Urothelium cell line (cell line): ENCODE data around the gene NUAK2.
A peak's percentile ranks its signal among the peaks of the same experiment; 100 is the strongest.
"Not testable (repeated sequence)": the region's sequence is repeated elsewhere in the genome, so short reads cannot be mapped to it uniquely, and the experiment has no call there.

ENCODE experiments used
- DNase-seq: peaks from one replicate; pipeline ENCODE4 v3.0.0; 2011; ENCODE audit warnings: low spot score, mixed read lengths
- FAIRE-seq: peaks from 2 replicates; lab custom pipeline; 2011; peaks lifted over from hg19 to GRCh38; lab: Jason Lieb, UNC

Gene NUAK2

DNA sequence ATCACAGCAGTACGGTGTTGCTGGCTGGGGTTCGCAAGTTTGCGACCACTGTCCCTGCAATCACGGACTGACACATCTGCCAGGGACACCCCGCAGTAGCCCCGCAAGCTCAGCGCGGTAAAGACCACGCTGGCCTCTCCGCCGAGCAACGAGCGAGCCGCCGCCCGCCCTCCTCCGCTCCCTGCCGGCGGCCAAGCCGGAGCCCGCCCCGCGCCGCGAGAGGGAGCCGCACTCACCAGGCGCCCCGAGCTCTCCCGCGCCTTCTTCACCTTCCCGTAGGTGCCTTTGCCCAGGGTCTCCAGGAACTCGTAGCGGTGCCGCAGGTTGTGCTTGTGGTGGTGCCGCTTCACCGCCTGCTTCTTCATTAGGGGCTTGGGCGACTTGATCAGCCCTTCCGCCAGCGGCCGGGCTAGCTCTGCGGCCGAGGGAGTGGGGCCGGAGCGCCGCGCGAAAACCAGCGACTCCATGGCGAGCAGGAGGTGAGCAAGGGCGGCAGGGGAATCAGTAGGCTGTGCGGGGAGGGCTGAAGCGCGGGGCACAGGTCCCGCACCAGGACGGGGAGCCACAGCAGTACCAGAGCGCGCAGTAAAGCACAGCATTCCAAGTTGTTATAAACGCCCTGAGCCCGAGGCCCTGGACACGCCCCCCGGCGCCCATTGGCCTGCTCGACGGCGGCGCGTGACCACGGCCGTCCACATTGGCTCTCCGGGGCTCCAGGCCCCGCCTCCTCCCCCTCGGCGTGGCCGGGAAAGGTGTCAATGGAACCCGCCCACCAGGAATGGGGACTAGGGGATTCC, at the start of gene NUAK2:
TSS of gene NUAK2 (minus strand) at position 584 of the 797 bp plus-strand sequence. CDS start at position 467, 117 bp downstream.
- DNase-seq = peak; percentile 94
- no peak for FAIRE-seq

- DNase-seq = no peak
- FAIRE-seq = no peak
Observed at GRCh38 chr1:205370780-205371179, 49.2 kb upstream of the NUAK2 start.

DNA sequence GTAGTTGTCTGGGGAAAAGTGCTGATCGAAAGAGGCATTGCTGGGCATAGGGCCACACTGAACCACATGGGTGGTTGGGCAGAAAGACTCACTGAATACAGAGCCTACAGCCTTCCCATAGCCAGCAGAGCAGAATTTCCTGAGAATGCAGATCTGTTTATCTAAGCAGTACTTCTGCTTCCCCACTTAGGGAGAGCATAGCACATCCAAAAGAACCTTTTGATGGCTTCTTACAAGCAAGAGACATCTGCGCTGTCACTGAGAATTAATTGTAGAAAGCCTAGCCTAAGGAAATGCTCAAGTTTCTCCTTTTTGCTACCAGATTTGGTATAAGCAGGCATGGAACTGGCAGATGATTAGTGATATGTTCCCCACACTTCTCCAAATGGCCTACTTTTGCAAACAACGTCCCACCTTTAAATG, 48.2 kb upstream of the NUAK2 start:
- DNase-seq = no peak
- no peak for FAIRE-seq

DNA sequence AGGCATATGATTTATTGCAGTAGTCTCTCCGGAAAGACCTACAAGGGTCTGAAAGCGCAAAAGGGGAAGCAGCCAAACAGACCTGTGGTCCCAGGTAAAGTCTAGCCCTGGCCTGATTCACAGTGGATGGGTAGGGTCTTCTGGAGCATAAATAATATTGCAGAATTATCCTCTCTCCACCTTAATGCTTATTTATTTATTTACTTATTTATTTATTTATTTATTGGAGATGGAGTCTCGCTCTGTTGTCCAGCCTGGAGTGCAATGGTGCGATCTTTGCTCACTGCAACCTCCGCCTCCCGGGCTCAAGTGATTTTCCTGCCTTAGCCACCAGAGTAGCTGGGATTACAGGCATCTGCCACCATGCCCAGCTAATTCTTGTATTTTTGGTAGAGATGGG, 46.9 kb upstream of the NUAK2 start:
- no peak for DNase-seq
- FAIRE-seq = no peak

DNA sequence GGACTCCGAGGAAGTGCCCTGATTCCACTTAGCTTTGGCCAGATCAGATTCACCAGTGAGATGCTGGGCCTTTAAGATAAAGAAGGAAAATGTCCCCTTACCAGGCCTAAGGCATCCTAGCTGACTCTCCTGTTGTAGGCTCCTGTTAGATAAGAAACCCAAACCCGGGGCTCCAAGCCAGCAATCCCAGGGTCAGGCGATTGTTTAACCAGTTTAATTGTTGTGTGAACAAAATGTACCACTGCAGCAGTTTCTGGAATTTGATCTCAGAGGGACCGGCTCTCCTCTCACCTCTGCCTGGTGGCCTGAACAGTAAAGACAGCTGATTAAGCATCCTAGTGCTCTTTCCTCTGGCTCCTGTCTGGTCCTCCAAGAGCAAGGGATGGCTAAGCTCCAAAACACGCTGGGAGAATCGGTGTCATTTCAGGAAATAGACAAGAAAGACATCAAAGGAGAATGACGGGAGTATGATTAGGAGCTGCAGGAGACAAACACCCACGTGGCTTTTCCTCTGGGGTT, 44.5 kb upstream of the NUAK2 start:
- FAIRE-seq (no peak), DNase-seq (peak; percentile 47)

- not testable (repeated sequence) for DNase-seq, FAIRE-seq
Observed at GRCh38 chr1:205365086-205365485, 43.5 kb upstream of the NUAK2 start.

DNA sequence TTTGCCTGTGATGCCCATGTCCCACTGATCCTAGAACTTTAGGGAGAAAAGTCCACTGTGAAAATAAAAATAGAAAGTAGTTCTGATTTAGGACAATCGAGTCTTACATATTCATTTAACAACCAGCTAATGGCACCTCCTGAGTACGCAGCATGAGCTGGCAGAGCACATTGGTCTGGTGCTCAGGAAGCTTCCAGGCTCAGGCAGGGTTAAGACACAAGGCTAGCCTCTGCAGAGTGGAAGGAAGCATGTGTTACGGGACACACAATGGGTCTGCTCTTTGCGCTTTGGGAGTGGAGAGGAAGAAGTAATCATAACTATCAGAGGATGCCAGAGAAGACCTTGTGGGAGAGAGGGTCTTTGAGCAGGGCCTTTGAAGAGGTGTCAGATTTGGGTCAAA, 39.3 kb upstream of the NUAK2 start:
- no peak for DNase-seq
- no peak for FAIRE-seq

DNA sequence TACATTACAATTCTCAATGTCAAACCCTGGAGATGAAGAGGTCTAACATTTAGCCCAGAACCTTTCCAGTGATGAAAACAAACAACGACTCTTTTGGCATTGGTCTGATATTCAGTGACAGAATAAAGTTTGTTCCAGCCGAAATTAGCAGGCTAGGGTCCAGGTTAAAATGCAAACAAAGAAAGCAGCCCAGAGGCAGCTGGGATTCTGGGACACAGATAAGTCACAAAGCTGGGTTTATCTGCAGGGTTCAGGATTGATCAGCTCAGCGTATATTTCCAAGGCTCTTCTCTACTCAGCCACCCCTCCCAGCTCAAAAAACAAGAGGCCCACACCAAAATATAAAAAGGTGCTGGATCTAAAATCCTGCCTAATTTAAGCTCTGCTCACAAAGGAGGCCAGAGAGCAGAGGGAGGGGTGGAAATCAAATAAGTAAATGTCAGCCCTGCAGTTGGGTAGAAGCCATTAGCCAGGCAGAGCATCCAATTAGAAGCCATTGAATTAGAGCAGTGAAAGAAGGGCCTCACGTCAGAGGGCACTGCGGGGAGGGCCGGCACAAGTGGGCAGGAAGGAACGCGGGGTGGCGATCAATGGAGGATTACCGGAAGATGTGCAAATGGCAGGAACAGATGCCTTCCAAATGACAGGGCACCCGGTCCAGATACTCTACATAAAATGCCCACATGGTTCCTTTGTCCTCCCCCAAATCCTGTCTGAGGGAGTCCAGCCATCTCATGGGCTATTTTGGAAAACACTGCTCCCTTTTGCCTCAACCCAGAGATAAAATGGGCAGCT, 38.4 kb upstream of the NUAK2 start:
- no peak for FAIRE-seq
- no peak for DNase-seq

- no peak for DNase-seq
- no peak for FAIRE-seq
Observed at GRCh38 chr1:205358579-205358978, 37.0 kb upstream of the NUAK2 start.

DNA sequence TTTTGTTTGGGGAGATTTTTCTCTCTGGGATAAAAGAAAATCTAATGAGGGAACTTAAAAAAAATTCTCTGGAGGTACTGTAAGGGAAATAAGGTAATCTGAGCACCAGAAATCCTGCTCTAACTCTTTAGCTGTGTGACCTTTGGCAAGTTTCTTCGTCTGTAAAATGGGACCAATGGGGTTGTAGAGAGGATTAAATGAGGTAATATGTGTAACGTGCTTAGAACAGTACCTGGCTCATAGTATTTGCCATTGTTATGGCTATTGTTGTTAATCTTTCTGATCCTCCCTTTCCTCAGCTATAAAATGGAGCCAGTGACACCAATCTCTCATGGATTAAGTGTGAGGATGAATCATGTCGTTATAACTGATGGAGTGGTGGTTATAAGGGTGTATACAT, 36.0 kb upstream of the NUAK2 start:
- FAIRE-seq (no peak), DNase-seq (no peak)

GRCh38 chr1:205356440-205357139, 35.0 kb upstream of the NUAK2 start, which contains the start of gene KLHDC8A:
Gene KLHDC8A (minus strand): TSS chr1:205356922. CDS start chr1:205343604, 13,318 bp downstream.
- no peak for FAIRE-seq
- no peak for DNase-seq

DNA sequence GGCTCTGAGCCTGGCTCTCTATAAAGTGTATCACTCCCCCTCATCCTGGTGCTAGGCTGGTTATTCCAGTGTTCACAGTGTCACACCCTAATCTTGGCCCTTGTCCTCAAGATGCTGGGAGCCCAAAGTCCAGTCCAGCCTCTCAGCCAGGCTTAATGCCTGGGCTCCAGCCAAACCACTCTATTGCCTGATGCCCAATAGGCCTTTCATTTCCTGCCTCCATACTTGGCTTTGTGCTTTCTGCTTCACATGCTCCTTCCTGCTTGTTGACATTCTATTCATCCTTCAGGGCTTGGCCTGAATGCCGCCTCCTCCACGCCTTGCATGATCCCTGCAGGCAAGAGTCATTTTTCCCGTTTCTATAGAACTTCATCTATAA, 33.5 kb upstream of the NUAK2 start:
- DNase-seq (no peak), FAIRE-seq (no peak)

DNA sequence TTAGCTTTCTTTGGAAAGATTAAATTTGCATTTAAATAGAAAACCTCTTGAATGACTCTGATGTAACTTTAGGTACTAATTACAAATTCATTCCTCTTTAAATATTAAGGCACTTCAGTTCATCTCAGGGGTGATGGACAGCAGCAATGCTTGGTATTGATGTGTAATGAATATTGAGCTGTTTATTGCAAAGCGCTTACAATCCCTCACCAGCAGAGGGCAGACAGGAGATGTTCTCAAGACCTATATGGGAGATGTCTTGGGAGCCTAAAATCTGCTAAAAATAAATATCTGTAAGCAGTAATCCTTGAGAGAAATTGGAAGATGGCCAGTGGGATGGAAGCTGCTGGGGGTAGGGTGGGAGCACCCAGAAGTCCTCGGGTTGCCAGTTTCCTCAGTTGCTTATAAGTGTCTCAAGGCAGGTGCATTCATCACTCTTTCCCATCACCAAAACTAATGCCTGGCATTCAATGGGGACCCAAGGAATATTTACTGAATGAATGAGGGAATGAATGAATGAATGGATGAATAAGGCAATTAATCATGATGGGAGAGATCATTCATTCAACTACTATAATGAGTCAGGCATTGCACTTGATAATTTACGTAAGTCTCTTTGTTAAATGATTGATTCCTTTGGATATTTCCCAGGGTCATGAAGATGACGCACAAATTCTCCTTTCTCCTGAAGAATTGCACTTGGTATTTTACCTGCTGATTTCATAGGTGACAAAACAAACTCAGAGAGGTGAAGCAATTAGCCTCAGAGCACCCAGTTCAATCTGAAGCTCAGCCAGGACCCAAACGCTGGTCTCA, 32.9 kb upstream of the NUAK2 start:
- FAIRE-seq = no peak

DNA sequence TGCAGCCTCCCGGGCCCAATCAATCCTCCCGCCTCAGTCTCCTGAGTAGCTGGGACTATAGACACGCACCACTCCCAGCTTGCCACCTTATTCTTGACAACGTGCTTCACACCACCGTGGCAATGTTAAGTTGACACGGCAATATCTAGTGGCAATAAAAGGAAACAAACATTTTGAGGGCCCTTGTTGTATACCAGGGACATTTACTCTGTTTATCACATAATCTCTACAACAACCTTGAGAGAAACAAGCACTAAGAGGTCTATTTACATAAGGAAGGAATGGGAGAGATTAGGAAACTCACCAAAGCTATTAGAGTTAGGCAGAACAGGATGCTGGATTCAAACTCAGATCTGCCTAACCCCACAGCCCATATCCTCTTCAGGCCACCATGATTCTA, 32.1 kb upstream of the NUAK2 start:
- no peak for FAIRE-seq
- DNase-seq = no peak

More for the DNA sequence above, 32.9 kb upstream of the NUAK2 start:
- DNase-seq = peak; percentile 49

- DNase-seq (no peak), FAIRE-seq (no peak)
Observed at GRCh38 chr1:205353191-205353590, 31.6 kb upstream of the NUAK2 start.

DNA sequence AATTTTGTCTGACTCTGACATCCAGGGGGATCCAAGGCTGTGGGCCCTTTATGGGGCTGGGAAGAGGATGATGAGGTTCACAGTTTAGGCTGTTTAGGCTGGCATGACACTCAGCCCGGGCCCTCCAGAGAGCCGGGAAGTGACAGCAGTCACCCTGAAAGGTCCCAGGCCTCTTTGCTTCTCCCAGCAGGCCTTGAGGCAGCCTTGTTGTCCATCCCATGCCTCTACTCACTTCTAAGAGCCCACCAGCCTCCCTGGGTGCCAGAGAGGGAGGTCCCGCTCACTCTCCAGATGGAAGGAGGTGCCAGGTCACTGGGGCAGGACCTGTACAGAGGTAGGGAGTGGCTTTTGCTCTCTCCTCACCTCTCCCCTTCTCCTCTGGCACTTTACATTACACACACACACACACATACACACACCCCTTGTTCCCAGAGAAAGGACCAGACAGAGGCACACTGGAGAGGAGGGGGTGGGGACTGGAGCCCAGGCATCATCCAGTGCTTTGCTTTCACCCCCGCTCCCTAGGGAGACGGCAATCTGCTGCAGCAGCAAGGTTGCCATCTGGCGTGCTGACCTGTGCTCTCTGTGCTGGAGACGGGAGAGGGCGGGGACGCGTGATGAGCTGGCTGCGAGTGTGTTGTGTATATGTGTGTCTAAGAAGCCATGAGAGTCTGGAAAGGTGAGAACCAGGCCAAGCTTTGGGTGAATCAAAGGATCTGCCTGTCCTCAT, 30.6 kb upstream of the NUAK2 start:
- FAIRE-seq (no peak), DNase-seq (peak; percentile 48)

DNA sequence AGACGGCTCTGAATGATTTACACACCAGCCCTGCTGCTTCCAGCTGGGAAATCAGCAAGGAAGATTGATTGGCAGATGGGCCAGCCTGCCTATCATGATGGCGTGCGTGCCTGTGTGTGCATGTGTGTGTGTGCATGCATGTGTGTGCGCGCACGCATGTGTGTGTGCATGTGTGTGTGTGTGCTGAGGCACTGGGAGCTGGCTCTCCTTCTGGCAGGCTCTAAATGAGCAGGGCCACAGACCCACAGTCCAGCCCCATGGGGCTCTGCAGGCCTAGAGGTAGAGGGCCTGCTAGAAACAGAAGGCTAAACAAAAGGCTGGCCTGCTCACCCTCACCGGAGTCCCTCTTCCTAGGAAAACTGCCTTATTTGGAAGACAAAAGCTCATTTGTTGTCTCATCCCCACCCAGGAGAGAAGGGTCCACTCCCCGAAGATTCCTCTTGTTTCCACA, 29.2 kb upstream of the NUAK2 start:
- FAIRE-seq (no peak), DNase-seq (no peak)

- no peak for DNase-seq
- no peak for FAIRE-seq
Observed at GRCh38 chr1:205350124-205350523, 28.6 kb upstream of the NUAK2 start.
